ENCODE data around the gene PLEKHM3. TPM values are rescaled to one million over a fixed set of nuclear protein-coding genes. Genes with fewer than 3 reads are reported as not detected.

Gene PLEKHM3
- total RNA-seq, 4 donors from 2014 or later = 5.6 to 8.8 (median 6.8) TPM

GRCh38 chr2:207938886-207939285 is 86.4 kb downstream of the PLEKHM3 start:
- in situ Hi-C loops (cut with MboI; ENCODE audit: low sequenced_read_pairs in 4 of 4) (no loop called here), intact Hi-C loops (cut with DNase I; ENCODE audit: low total_unique reads) (no loop called here)
- Histone ChIP-seq H3K36me3 (no peaks in the 10 kb centered on the region), H3K27me3 (no peaks in the 10 kb centered on the region), H3K4me3 (no peak overlapping the region), H3K27ac (no peak overlapping the region), H3K4me1 (peaks cover 0 to 8% of the 10 kb centered on the region in 2 donors), H3K9me3 (no peaks in the 10 kb centered on the region)
- no peak for ATAC-seq
- DNase-seq = no peak
- no peak for TF ChIP-seq CTCF (IDR thresholded peaks at IDR 0.05 in 4 of 5, conservative IDR thresholded peaks at IDR 0.05 in 1 of 5)
- no peak for TF ChIP-seq POLR2A (IDR thresholded peaks at IDR 0.05)

GRCh38 chr2:207938415-207938814 is 86.9 kb downstream of the PLEKHM3 start:
- ATAC-seq = no peak
- peaks cover 0 to 8% of the 10 kb centered on the region in 2 donors for H3K4me1 ChIP-seq
- no peaks in the 10 kb centered on the region for H3K36me3 ChIP-seq
- H3K4me3 ChIP-seq = no peak overlapping the region
- H3K27me3 ChIP-seq = no peaks in the 10 kb centered on the region
- no peak overlapping the region for H3K27ac ChIP-seq
- H3K9me3 ChIP-seq = no peaks in the 10 kb centered on the region
- intact Hi-C loops (cut with DNase I; ENCODE audit: low total_unique reads) = no loop called here
- in situ Hi-C loops (cut with MboI; ENCODE audit: low sequenced_read_pairs in 4 of 4) = no loop called here
- DNase-seq = no peak
- no peak for TF ChIP-seq POLR2A (IDR thresholded peaks at IDR 0.05)
- no peak for TF ChIP-seq CTCF (IDR thresholded peaks at IDR 0.05 in 4 of 5, conservative IDR thresholded peaks at IDR 0.05 in 1 of 5)

- Histone ChIP-seq H3K27ac (no peak overlapping the region), H3K4me1 (peaks cover 0 to 8% of the 10 kb centered on the region in 2 donors), H3K36me3 (no peaks in the 10 kb centered on the region), H3K4me3 (no peak overlapping the region), H3K27me3 (no peaks in the 10 kb centered on the region), H3K9me3 (no peaks in the 10 kb centered on the region)
- in situ Hi-C loops (cut with MboI; ENCODE audit: low sequenced_read_pairs in 4 of 4) (no loop called here), intact Hi-C loops (cut with DNase I; ENCODE audit: low total_unique reads) (no loop called here)
- DNase-seq (no peak), ATAC-seq (no peak)
- no peak for TF ChIP-seq CTCF (IDR thresholded peaks at IDR 0.05 in 4 of 5, conservative IDR thresholded peaks at IDR 0.05 in 1 of 5)
- no peak for TF ChIP-seq POLR2A (IDR thresholded peaks at IDR 0.05)
These were observed 87.5 kb downstream of the PLEKHM3 start for GRCh38 chr2:207937823-207938222.

- in situ Hi-C loops (cut with MboI; ENCODE audit: low sequenced_read_pairs in 4 of 4) = no loop called here
- peaks cover 0 to 8% of the 10 kb centered on the region in 2 donors for H3K4me1 ChIP-seq
- H3K27me3 ChIP-seq = no peaks in the 10 kb centered on the region
- intact Hi-C loops (cut with DNase I; ENCODE audit: low total_unique reads) = no loop called here
- no peaks in the 10 kb centered on the region for H3K36me3 ChIP-seq
- H3K4me3 ChIP-seq = no peak overlapping the region
- ATAC-seq (no peak), DNase-seq (no peak)
- no peak overlapping the region for H3K27ac ChIP-seq
- no peaks in the 10 kb centered on the region for H3K9me3 ChIP-seq
- TF ChIP-seq CTCF (IDR thresholded peaks at IDR 0.05 in 4 of 5, conservative IDR thresholded peaks at IDR 0.05 in 1 of 5) (no peak), POLR2A (IDR thresholded peaks at IDR 0.05) (no peak)
These were observed 88.1 kb downstream of the PLEKHM3 start for GRCh38 chr2:207937253-207937652.

- H3K36me3 ChIP-seq = no peaks in the 10 kb centered on the region
- no peaks in the 10 kb centered on the region for H3K27me3 ChIP-seq
- in situ Hi-C loops (cut with MboI; ENCODE audit: low sequenced_read_pairs in 4 of 4) = no loop called here
- H3K4me3 ChIP-seq = no peak overlapping the region
- no peak for DNase-seq
- H3K27ac ChIP-seq = no peak overlapping the region
- no peak for ATAC-seq
- no peak for TF ChIP-seq CTCF (IDR thresholded peaks at IDR 0.05 in 4 of 5, conservative IDR thresholded peaks at IDR 0.05 in 1 of 5)
- no peak for TF ChIP-seq POLR2A (IDR thresholded peaks at IDR 0.05)
- intact Hi-C loops (cut with DNase I; ENCODE audit: low total_unique reads) = no loop called here
- H3K4me1 ChIP-seq = peaks cover 0 to 6% of the 10 kb centered on the region in 2 donors
- H3K9me3 ChIP-seq = no peaks in the 10 kb centered on the region
These were observed 88.9 kb downstream of the PLEKHM3 start for GRCh38 chr2:207936380-207936779.

All from gastrocnemius medialis (tissue), 4 donors.